Naive thymus-derived CD4-positive, alpha-beta T cell (primary cell): ENCODE data around the gene SMARCC2. TPM values are rescaled to one million over a fixed set of nuclear protein-coding genes. Genes with fewer than 3 reads are reported as not detected.

Source experiments
- ATAC-seq: fragments of 150-1000 bp; cut with Tn5 transposase; 2 replicates; pipeline ENCODE4 v1.10.0; 2021; ENCODE audit warnings: mild to moderate bottlenecking, moderate library complexity
- CTCF ChIA-PET: fragments of 350-600 bp; sonication (Branson Sonifier 250); formaldehyde crosslinking; loops from one replicate; lab custom pipeline; 2021; ENCODE audit warnings: antibody characterized with exemption; lab: Charles Lee
- POLR2A ChIA-PET: fragments of 350-600 bp; sonication (Branson Sonifier 250); formaldehyde crosslinking; loops from one replicate; lab custom pipeline; 2021; ENCODE audit warnings: antibody characterized with exemption, inconsistent platforms; lab: Charles Lee
- DNase-seq, 9 donors: peaks; one replicate each; pipeline versions ENCODE4 v3.0.0 to v3.0.0-alpha.2; 2020 to 2022; ENCODE audit warnings: mixed read lengths in 1 of 9
- H3K27ac ChIP-seq: one replicate; pipeline ENCODE4 v1.7.0; 2013; ENCODE audit warnings: mild to moderate bottlenecking, low read depth, low read length, moderate library complexity
- H3K27me3 ChIP-seq, 2 donors: one replicate each; pipeline ENCODE4 v1.7.0; 2013; ENCODE audit warnings: low read length in 2 of 2, mild to moderate bottlenecking in 2 of 2, moderate library complexity in 2 of 2; ENCODE audit not compliant: control insufficient read depth in 2 of 2, insufficient read depth in 2 of 2
- H3K36me3 ChIP-seq, 3 experiments: 1 replicate in 2 of 3; 2 replicates in 1 of 3; pipeline ENCODE4 v1.7.0; 2013; ENCODE audit warnings: low read length in 3 of 3, mild to moderate bottlenecking in 3 of 3, moderate library complexity in 1 of 3; ENCODE audit not compliant: insufficient read depth in 3 of 3, control insufficient read depth in 2 of 3
- H3K4me1 ChIP-seq, 2 donors: one replicate each; pipeline ENCODE4 v1.7.0; 2013; ENCODE audit warnings: low read length in 2 of 2, mild to moderate bottlenecking in 2 of 2, moderate library complexity in 1 of 2; ENCODE audit not compliant: control insufficient read depth in 2 of 2, insufficient read depth in 2 of 2
- H3K4me3 ChIP-seq: 2 replicates; pipeline ENCODE4 v1.7.0; 2013; ENCODE audit warnings: mild to moderate bottlenecking, low read length
- H3K9me3 ChIP-seq, 3 experiments: 1 replicate in 2 of 3; 2 replicates in 1 of 3; pipeline ENCODE4 v1.7.0; 2013; ENCODE audit warnings: low read length in 3 of 3; ENCODE audit not compliant: control insufficient read depth in 2 of 3
- H3K27ac Mint-ChIP-seq, 9 donors: one replicate each; pipeline ENCODE4 v1.8.0; 2020 to 2022; ENCODE audit warnings: mixed read lengths in 9 of 9, mild to moderate bottlenecking in 8 of 9, moderate library complexity in 5 of 9, inconsistent platforms in 2 of 9
- H3K27me3 Mint-ChIP-seq, 5 donors: one replicate each; pipeline ENCODE4 v1.8.0; 2021 to 2022; ENCODE audit warnings: mixed read lengths in 5 of 5, mild to moderate bottlenecking in 1 of 5
- H3K36me3 Mint-ChIP-seq, 5 donors: one replicate each; pipeline ENCODE4 v1.8.0; 2020 to 2022; ENCODE audit warnings: mixed read lengths in 5 of 5, mild to moderate bottlenecking in 3 of 5, inconsistent platforms in 1 of 5
- H3K4me1 Mint-ChIP-seq, 7 donors: one replicate each; pipeline ENCODE4 v1.8.0; 2020 to 2022; ENCODE audit warnings: mixed read lengths in 7 of 7, mild to moderate bottlenecking in 3 of 7, inconsistent platforms in 1 of 7
- H3K4me3 Mint-ChIP-seq, 10 donors: one replicate each; pipeline ENCODE4 v1.8.0; 2020 to 2022; ENCODE audit warnings: mild to moderate bottlenecking in 10 of 10, mixed read lengths in 10 of 10, moderate library complexity in 6 of 10, inconsistent platforms in 2 of 10
- H3K9me3 Mint-ChIP-seq, 11 donors: one replicate each; pipeline ENCODE4 v1.8.0; 2020 to 2022; ENCODE audit warnings: mixed read lengths in 11 of 11, mild to moderate bottlenecking in 4 of 11, inconsistent platforms in 1 of 11, moderate library complexity in 1 of 11
- intact Hi-C, 2 donors: fragments of 100-400 bp; cut with micrococcal nuclease; formaldehyde crosslinking; loops; one replicate each; pipeline ENCODE4 v1.15.1; 2023
- polyA plus RNA-seq, 2 donors: library from polyadenylated mRNA; unstranded; fragments of 300-500 nt; fragmentation: Illumina TruSeq; gene quantifications; one replicate each; pipeline ENCODE4 v1.2.3, GENCODE V29; 2021
- total RNA-seq, 6 experiments: library from RNA in 5 of 6; stranded (reverse) in 5 of 6; gene quantifications; 1 replicate in 5 of 6; 2 replicates in 1 of 6; pipeline ENCODE4 v1.2.3 and lab custom pipeline; 2021 to 2026

The SMARCC2 gene
- total and polyA plus RNA-seq, 7 experiments from 2014 or later: 64.6 to 187 (median 131) TPM

DNA sequence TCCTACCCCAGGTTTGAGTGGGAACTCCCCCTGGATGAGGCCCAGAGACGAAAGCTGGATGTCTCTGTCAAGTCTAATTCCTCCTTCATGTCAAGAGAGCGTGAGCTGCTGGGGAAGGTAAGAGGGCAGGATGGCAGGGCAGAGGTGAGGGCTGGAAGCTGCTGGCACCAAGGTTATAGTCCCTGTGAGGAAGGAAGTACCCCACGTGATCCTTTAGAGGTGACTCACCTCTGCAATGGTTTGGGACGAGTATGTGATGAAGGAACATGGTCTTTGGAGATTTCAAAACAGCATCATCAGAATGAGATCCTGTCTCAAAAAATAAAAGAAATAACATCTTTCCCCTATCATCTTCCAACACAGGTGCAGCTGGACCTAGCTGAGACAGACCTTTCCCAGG lies 46.1 kb downstream of the SMARCC2 start:
- Mint-ChIP-seq H3K4me1 (peaks cover 37 to 50% (median 43%) of the 10 kb centered on the region in 7 donors), H3K27me3 (no peaks in the 10 kb centered on the region), H3K27ac (peak overlapping the region; percentile 20 to 86 (median 80)), H3K4me3 (peak overlapping the region in 4 of 10 donors; percentile 6 to 34 (median 16)), H3K9me3 (no peaks in the 10 kb centered on the region), H3K36me3 (peaks cover 27 to 59% (median 48%) of the 10 kb centered on the region in 5 donors)
- Histone ChIP-seq H3K27me3 (no peaks in the 10 kb centered on the region), H3K9me3 (no peaks in the 10 kb centered on the region), H3K27ac (peak overlapping the region; percentile 37), H3K4me3 (no peak overlapping the region), H3K4me1 (peaks cover 8 to 22% of the 10 kb centered on the region in 2 donors), H3K36me3 (peaks cover 16 to 67% (median 46%) of the 10 kb centered on the region in 3 experiments)
- POLR2A ChIA-PET: interaction anchor here (0.6 to 1.6 kb wide), 6 partner anchors 8 to 120 kb away, joined by 3 to 8 read pairs (median 4); partner anchors contain the start of genes RNF41 and ZC3H10
- CTCF ChIA-PET: interaction anchor here (0.5 kb wide), 1 partner anchor 45 kb away, joined by 3 read pairs; no protein-coding TSS in a partner anchor
- DNase-seq: no peak
- intact Hi-C loops: loop anchor here in 1 of 2 donors (1.0 kb wide), 1 partner anchor 9 kb away; the partner anchor contains the start of gene MYL6B
- no peak for ATAC-seq

GRCh38 chr12:56141946-56142784 lies 47.1 kb downstream of the SMARCC2 start:
- no peak overlapping the region for H3K4me3 ChIP-seq
- DNase-seq: no peak
- H3K36me3 Mint-ChIP-seq: peaks cover 27 to 68% (median 54%) of the 10 kb centered on the region in 5 donors
- peak overlapping the region in 7 of 9 donors; percentile 21 to 87 (median 63) for H3K27ac Mint-ChIP-seq
- peak overlapping the region; percentile 37 for H3K27ac ChIP-seq
- peaks cover 44 to 61% (median 54%) of the 10 kb centered on the region in 7 donors for H3K4me1 Mint-ChIP-seq
- POLR2A ChIA-PET: interaction anchor here (0.6 to 2.6 kb wide), 6 partner anchors 8 to 36 kb away, joined by 3 to 8 read pairs (median 4); partner anchors contain the start of gene MYL6B
- H3K27me3 Mint-ChIP-seq: no peaks in the 10 kb centered on the region
- intact Hi-C loops: no loop called here
- H3K4me3 Mint-ChIP-seq: no peak overlapping the region
- no peaks in the 10 kb centered on the region for H3K9me3 ChIP-seq
- H3K27me3 ChIP-seq: no peaks in the 10 kb centered on the region
- H3K9me3 Mint-ChIP-seq: no peaks in the 10 kb centered on the region
- H3K4me1 ChIP-seq: peaks cover 8 to 33% of the 10 kb centered on the region in 2 donors
- CTCF ChIA-PET: interaction anchor here (0.9 to 5.7 kb wide), 2 partner anchors 14 to 24 kb away, joined by 3 to 37 read pairs; partner anchors contain the start of gene ESYT1
- peaks cover 23 to 78% (median 56%) of the 10 kb centered on the region in 3 experiments for H3K36me3 ChIP-seq
- ATAC-seq: peak; percentile 41

DNA sequence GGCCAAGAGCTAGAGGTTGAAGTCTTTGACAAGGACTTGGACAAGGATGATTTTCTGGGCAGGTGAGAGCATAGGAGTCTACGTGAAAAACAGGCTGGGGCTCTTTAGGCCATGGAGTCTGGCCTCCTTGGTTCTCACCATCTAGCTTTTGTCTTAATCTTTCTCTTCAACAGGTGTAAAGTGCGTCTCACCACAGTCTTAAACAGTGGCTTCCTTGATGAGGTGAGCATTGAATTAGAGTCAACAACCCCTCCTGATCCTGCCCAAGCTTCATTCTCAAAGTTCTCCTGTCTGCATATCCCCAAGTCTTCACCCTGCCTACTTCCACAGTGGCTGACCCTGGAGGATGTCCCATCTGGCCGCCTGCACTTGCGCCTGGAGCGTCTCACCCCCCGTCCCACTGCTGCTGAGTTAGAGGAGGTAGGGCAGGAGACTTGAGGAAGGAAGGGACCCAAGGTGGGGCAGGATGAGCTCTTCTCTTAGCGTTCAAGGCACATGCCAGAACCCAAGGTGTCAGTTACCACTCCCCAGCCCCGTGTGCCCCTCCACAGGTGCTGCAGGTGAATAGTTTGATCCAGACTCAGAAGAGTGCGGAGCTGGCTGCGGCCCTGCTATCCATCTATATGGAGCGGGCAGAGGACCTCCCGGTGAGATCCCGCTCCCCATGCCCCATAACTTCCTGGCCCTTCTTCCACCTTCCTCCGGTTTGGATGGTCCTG lies 51.3 kb downstream of the SMARCC2 start:
- H3K4me1 ChIP-seq: peaks cover 5 to 45% of the 10 kb centered on the region in 2 donors
- H3K36me3 ChIP-seq: peaks cover 37 to 94% (median 72%) of the 10 kb centered on the region in 3 experiments
- ChIA-PET CTCF (interaction anchor here (1.0 to 5.7 kb wide), 4 partner anchors 10 to 20 kb away, joined by 3 to 37 read pairs (median 4); partner anchors contain the start of genes ESYT1, MYL6B and ZC3H10), POLR2A (interaction anchor here (0.7 to 3.3 kb wide), 11 partner anchors 14 to 116 kb away, joined by 3 to 20 read pairs (median 7); partner anchors contain the start of genes MYL6, MYL6B, RNF41 and RPL41)
- H3K4me3 Mint-ChIP-seq: peak overlapping the region; percentile 31 to 82 (median 70)
- DNase-seq (peak in 4 of 9 donors; percentile 18 to 38 (median 26)), ATAC-seq (peak; percentile 52)
- peaks cover 49 to 75% (median 61%) of the 10 kb centered on the region in 7 donors for H3K4me1 Mint-ChIP-seq
- peak overlapping the region; percentile 62 for H3K27ac ChIP-seq
- H3K27me3 Mint-ChIP-seq: no peaks in the 10 kb centered on the region
- peaks cover 0 to 4% (median 0%) of the 10 kb centered on the region in 11 donors for H3K9me3 Mint-ChIP-seq
- no peaks in the 10 kb centered on the region for H3K9me3 ChIP-seq
- H3K4me3 ChIP-seq: no peak overlapping the region
- peak overlapping the region; percentile 67 to 92 (median 87) for H3K27ac Mint-ChIP-seq
- intact Hi-C loops: loop anchor here (1.0 kb wide), 4 partner anchors 9 to 19 kb away; partner anchors contain the start of genes ESYT1 (in 1 of the 2) and MYL6B (in 1 of the 2)
- H3K27me3 ChIP-seq: no peaks in the 10 kb centered on the region
- H3K36me3 Mint-ChIP-seq: peaks cover 19 to 71% (median 60%) of the 10 kb centered on the region in 5 donors

GRCh38 chr12:56134897-56135296 lies 54.4 kb downstream of the SMARCC2 start:
- H3K27ac ChIP-seq: no peak overlapping the region
- no peak overlapping the region for H3K4me3 ChIP-seq
- ChIA-PET CTCF (interaction anchor here (0.6 kb wide), 1 partner anchor 90 kb away, joined by 3 read pairs; no protein-coding TSS in a partner anchor), POLR2A (interaction anchor here (1.3 to 13.1 kb wide), 2 partner anchors 7 to 52 kb away, joined by 4 to 192 read pairs; partner anchors contain the start of gene SMARCC2)
- peak overlapping the region in 3 of 9 donors; percentile 83 to 86 (median 84) for H3K27ac Mint-ChIP-seq
- peaks cover 0 to 4% (median 0%) of the 10 kb centered on the region in 11 donors for H3K9me3 Mint-ChIP-seq
- H3K4me3 Mint-ChIP-seq: no peak overlapping the region
- peaks cover 54 to 94% (median 74%) of the 10 kb centered on the region in 3 experiments for H3K36me3 ChIP-seq
- H3K4me1 ChIP-seq: peaks cover 17 to 64% of the 10 kb centered on the region in 2 donors
- DNase-seq (no peak), ATAC-seq (no peak)
- intact Hi-C loops: no loop called here
- no peaks in the 10 kb centered on the region for H3K27me3 Mint-ChIP-seq
- H3K27me3 ChIP-seq: no peaks in the 10 kb centered on the region
- H3K9me3 ChIP-seq: no peaks in the 10 kb centered on the region
- peaks cover 52 to 80% (median 75%) of the 10 kb centered on the region in 7 donors for H3K4me1 Mint-ChIP-seq
- H3K36me3 Mint-ChIP-seq: peaks cover 20 to 76% (median 63%) of the 10 kb centered on the region in 5 donors

DNA sequence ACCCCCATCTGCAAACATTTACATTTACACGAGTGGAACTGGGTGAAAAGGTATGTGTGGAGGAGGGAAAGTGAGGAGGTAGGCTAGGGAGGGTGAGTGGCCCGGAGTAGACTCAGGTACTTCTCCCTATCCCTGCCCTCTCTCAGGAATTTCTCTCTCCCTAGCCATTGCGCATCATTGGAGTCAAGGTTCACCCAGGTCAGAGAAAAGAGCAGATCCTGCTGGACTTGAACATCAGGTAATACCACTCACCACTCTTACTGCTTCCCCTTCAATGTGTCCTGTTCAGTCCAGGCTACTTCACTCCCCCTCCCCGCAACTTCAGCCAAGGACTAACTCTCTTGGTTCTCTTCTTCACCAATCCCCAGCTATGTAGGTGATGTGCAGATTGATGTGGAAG lies 58.4 kb downstream of the SMARCC2 start:
- peak overlapping the region; percentile 49 to 97 (median 90) for H3K27ac Mint-ChIP-seq
- peak overlapping the region; percentile 77 for H3K4me3 ChIP-seq
- H3K4me1 Mint-ChIP-seq: peaks cover 40 to 70% (median 66%) of the 10 kb centered on the region in 7 donors
- CTCF ChIA-PET: interaction anchor here (0.6 to 1.5 kb wide), 3 partner anchors 14 to 58 kb away, joined by 3 to 10 read pairs (median 7); partner anchors contain the start of gene SMARCC2
- H3K36me3 ChIP-seq: peaks cover 39 to 62% (median 46%) of the 10 kb centered on the region in 3 experiments
- H3K27me3 Mint-ChIP-seq: no peaks in the 10 kb centered on the region
- peaks cover 0 to 8% (median 0%) of the 10 kb centered on the region in 11 donors for H3K9me3 Mint-ChIP-seq
- peaks cover 10 to 49% (median 38%) of the 10 kb centered on the region in 5 donors for H3K36me3 Mint-ChIP-seq
- no peaks in the 10 kb centered on the region for H3K9me3 ChIP-seq
- H3K27ac ChIP-seq: peak overlapping the region; percentile 84
- intact Hi-C loops: no loop called here
- H3K27me3 ChIP-seq: no peaks in the 10 kb centered on the region
- H3K4me1 ChIP-seq: peaks cover 35 to 46% of the 10 kb centered on the region in 2 donors
- H3K4me3 Mint-ChIP-seq: peak overlapping the region; percentile 95 to 100 (median 98)
- DNase-seq (no peak), ATAC-seq (no peak)
- POLR2A ChIA-PET: interaction anchor here (1.0 to 13.1 kb wide), 7 partner anchors 13 to 205 kb away, joined by 3 to 192 read pairs (median 6); partner anchors contain the start of genes MYL6, MYL6B, PA2G4 and RPL41
